Measurements from ENCODE around the gene DPYD.

Gene DPYD

GRCh38 chr1:97610748-97611147 is 310.1 kb downstream of the DPYD start:
- no peak for DNase-seq (ENCODE audit: low read depth)

- DNase-seq (ENCODE audit: low read depth) = no peak
Measured at GRCh38 chr1:97610102-97610501, 310.7 kb downstream of the DPYD start.

DNA sequence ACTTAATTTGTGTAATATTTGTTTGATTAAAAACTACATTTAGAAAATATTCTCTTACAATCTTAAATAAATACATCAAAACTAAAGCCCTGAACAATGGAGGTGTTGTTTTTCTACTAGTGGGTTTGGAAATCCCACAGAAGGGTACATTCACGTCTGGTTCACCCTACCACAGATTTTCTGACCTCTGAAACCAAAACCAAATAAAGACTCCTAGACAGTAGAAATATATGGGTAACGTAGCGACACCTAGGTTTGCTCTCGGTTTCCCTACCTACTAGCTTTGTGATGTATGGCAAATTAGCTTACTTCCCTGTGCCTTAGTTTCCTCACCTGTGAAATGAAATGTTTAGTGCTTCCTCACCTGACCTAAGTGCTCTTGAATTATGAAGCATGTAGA is 312.6 kb downstream of the DPYD start:
- DNase-seq (ENCODE audit: low read depth) = no peak

- DNase-seq (ENCODE audit: low read depth) = no peak
Measured at GRCh38 chr1:97603776-97604175, 317.1 kb downstream of the DPYD start.

- no peak for DNase-seq (ENCODE audit: low read depth)
Measured at GRCh38 chr1:97603218-97603617, 317.6 kb downstream of the DPYD start.

GRCh38 chr1:97599447-97599846 is 321.4 kb downstream of the DPYD start:
- DNase-seq (ENCODE audit: low read depth) = no peak

DNA sequence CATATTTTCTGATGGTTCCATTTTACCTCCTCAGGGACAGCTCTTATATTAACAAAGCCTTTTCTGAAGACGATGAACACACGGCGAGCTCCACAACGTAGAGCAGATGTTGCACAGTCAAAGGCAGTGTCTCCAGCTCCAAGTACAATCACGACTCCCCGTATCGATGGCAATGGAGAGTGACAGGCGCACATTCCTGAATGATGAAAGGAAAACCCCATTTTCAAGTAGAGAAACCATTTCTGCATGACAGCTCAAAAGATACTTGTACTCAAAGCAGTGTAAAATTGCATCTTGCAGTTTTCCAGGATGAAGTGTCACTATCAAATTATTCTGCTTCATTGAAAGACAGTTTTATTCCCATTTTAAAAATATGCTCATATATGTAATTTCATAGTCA is 327.6 kb downstream of the DPYD start:
- DNase-seq (ENCODE audit: low read depth) = no peak

GRCh38 chr1:97588772-97589171 is 332.1 kb downstream of the DPYD start:
- no peak for DNase-seq (ENCODE audit: low read depth)

DNA sequence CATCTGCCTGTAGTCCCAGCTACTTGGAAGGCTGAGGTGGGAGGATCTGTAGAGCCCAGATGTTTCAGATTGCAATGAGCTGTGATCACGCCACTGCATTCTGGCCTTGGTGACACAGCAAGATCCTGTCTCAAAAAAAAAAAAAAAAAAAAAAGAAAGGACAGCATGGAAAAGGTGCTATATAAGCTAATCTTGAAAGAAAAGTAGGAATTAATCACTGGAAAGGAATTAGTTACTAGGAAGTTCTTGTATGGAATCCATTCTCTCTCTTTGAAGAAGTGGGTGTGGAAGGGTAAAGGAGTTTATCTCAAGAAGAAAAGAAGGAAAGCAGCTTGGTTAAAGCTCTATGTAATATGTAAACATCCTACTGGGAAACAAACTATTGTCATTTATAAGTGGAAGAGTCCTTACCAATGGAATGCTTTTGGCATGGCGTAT is 339.2 kb downstream of the DPYD start:
- DNase-seq (ENCODE audit: low read depth) = no peak

DNA sequence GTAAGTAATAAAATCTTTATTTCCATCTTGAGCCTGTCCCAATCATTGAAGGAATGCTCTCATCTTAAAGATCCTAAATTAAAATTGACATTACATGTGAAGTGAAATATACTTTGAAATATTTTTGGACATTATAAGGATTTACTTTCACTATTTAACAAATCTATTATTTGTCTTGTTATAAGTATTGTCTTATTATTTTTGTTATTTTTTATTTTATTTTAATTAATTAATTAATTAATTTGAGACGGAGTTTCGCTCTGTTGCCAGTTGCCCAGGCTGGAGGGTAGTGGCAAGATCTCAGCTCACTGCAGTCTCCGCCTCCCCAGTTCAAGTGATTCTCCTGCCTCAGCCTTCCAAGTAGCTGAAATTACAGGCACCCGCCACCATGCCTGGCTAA is 343.2 kb downstream of the DPYD start:
- no peak for DNase-seq (ENCODE audit: low read depth)

- no peak for DNase-seq (ENCODE audit: low read depth)
Measured at GRCh38 chr1:97573553-97573952, 347.3 kb downstream of the DPYD start.

DNA sequence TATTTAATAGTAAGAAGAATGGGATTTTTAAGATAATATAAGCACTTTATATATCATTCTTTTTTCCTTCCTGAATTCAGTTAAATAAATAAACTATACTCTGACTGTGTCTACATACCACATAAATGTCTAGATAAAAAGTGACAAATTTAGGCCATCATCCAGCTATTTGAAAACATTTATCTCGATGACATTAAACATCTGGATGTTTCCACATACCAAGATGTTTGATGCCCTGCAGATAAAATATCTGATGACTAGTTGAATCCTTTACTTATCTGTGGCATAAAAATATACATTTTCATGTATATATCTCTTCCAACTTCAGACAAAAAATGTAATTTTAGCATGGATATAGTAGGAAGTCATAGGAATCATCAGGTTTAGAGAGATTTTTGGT is 348.3 kb downstream of the DPYD start:
- DNase-seq (ENCODE audit: low read depth) = no peak

DNA sequence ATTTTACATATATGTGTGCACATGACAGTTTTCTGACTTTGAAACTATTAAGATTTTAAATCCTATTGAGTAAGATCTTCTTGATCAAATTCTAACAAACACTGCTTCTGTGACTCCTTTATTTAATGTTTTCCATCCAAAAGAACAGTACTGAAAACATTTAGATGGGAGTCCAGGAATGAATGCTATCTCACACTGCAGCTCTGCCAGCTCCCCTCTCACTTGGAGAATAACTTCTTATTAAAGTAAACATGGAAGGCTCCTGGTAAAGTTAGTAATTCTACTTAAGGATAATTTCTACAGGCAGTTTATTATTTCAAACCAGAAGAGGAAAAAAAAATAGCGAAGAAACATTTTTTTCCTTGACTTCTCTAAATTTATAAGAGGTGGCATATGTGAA is 349.1 kb downstream of the DPYD start:
- DNase-seq (ENCODE audit: low read depth) = no peak

DNA sequence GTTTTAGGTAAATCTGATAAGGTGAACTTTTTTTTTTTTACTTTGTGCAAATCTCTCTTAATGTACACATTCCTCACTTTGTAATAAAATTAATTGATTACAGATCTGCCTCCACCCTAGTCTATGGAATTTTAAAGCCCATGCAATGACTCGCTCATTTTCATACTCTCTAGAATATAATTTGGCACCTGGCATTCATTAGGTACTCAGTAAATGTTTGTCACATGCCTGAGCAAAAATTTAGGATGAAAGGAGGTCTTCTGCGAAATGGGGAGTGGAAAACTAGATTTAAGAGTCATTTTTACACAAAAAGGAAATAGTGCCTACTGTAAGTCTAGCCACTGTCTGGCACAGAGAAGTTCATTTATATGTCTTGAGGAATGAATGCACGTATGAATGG is 350.1 kb downstream of the DPYD start:
- no peak for DNase-seq (ENCODE audit: low read depth)

- DNase-seq (ENCODE audit: low read depth) = no peak
Measured at GRCh38 chr1:97567000-97567749, 353.7 kb downstream of the DPYD start.

DNA sequence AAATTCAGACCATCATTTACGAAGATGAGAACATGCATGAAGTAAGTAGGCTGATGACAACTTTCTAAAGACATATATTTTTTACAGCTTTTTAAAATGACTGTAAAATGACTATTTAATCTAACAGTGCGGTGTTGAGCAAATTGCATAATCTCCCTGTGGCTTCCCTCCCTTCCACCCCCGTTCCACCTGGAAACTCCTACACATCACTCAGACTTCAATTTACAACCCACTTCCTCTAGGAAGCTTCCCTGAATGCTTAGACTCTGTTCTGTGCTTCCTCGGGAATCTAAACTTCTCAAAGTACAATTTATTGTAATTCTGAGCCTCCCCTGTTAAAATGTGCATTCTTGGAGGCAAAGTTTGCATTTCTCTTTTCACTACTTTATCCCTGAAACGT is 354.9 kb downstream of the DPYD start:
- no peak for DNase-seq (ENCODE audit: low read depth)

DNA sequence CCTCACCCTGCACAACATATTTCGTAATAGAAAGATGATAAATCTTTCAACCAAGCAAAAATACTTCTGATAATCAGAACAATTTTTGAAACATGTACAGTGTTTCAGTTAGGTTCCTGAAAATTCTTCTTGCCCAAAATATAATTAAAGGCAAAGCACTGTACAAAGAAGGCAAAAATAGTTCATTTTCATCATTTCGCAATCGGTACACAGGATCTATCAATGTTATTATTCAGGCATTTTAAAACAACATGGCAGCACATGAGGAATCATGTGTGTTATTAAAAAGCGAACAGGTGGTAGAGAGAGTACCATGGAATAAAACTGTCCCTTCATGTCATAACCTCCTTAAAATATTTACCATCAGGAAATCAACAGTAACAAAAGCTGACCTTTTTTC is 356.9 kb downstream of the DPYD start:
- DNase-seq (ENCODE audit: low read depth) = no peak

- no peak for DNase-seq (ENCODE audit: low read depth)
Measured at GRCh38 chr1:97562081-97562480, 358.8 kb downstream of the DPYD start.

- DNase-seq (ENCODE audit: low read depth) = no peak
Measured at GRCh38 chr1:97560714-97561113, 360.1 kb downstream of the DPYD start.

DNA sequence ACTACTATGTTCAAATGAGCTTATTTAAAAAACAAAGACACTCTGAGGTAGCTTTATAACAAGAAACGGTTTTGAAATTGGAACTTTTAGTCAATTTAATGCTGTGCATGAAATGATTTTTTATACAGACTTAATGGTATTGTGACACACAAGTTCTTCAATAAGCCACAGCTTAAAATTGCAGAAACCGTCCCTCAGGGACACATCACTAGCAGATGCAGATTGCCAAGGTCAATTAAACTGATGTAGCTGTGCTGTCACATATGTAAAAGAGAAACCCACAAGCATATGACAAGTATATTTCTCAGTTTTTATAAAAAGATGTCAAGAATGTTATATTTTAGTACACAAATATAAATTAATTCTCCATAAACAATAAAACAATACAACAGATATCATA is 366.9 kb downstream of the DPYD start:
- DNase-seq (ENCODE audit: low read depth) = no peak

GRCh38 chr1:97551113-97551512 is 369.7 kb downstream of the DPYD start:
- DNase-seq (ENCODE audit: low read depth) = no peak

- no peak for DNase-seq (ENCODE audit: low read depth)
Measured at GRCh38 chr1:97545446-97545845, 375.4 kb downstream of the DPYD start.

DNA sequence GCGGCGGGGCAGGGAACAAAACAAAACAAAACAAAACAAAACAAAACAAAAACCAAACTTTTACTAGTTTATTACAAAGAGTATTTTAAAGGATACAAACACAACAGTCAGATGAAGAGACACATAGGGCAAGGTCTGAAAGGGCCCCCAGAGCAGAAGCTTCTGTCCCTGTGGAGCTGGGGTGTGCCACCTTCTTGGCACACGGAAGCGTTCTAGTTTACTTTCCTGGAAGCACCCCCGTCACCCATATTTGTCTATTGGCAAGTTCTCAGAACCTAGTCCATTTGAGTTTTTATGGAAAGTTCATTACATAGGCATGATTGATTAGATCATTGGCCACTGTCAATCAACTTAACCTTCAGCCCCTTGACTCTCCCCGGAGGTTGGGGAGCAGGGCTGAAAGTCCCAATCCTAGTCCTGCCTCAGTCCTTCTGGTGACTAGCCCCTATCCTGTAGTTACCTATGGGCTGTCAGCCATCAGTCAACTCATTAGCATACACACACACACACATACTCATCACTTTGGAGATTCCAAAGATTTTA is 380.4 kb downstream of the DPYD start:
- no peak for DNase-seq (ENCODE audit: low read depth)

DNA sequence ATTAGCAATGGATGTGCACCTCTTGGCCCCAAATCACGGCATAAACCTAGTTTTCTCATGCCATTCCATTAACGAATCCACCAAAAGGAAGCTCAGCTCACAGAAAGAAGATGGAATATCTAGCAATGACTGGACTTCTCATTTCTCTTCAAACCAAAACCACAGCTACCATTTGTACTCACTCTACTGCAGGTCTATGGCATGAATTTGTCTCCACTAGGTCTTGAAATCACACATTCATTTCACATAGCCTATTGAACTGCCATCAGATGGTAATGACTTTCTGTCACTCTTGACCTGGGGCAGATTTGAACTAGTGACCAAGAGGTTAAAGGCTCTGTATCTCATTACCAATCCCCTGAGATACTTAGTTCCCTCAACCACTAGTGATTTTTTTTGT is 382.7 kb downstream of the DPYD start:
- no peak for DNase-seq (ENCODE audit: low read depth)
